ENCODE measurements around the gene OLIG1.
A peak's percentile ranks its signal among the peaks of the same experiment; 100 is the strongest.

OLIG1 gene

DNA sequence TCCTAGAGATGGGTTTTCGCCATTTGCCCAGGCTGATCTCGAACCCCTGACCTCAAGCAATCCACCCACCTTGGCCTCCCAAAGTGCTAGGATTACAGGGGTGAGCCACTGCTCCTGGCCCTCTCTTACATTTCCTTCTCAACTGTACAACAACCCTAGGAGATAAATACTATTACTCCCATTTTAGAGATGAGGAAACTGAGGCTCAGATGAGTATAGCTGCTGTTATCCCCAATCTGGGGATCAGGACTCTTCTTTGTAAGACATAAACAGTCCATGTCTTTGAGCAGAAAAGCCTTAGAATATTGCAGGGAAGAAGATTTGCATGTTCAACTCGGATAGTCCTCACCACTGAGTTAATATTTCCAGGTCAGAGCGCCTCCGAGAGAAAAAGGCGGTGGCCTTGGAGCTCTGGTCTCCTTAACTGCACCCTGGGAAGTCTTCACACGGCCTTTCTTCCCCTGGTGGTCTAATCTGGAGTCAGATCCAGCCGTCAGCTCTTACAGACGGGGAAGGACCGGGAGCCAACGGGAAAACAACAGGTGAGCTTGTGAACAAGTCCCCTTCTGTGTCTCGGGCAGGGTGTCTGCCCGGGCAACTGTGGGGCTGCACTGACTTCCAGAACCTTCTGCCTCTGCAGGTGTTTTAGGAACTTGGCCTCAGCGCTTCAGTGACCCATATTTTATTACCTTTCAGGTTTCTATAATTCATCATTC, 5.9 kb upstream of the OLIG1 start:
- no peak for DNase-seq (ENCODE audit: low read depth in 2 of 2)

DNA sequence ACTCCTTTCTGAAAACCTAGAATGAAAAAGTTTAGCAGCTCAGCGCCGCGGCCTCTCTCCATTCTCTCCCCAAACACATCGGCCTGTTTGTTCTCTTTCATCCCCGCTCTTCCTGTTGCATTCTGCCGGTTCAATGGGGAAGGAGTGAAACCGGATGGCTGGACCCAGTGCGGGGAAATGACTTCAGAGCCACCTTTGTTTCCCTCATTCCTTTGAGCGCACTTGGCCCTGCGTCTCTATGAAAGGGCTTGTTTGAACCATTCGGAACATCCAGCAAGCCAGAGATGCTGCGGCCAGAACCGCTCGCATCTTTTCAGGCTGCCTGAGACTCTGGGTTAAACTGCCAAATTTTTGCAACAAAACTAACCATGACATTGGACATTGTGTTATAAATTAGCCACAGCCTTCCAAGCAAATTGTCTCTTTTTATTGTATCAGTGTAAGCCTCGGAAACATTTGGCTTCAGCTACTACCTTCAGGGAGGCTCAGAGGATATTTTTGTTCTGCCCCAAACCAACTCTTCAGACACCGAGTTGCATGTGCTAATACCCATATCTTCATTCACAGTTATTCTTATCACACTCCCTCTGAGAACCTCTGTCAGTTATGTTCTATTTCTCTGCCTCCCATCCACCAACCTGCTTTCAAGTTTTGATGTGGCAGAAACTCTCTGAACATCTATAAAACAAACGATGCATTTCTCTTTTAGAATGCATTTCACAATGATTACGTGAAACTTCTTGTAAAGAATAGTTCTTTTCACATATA, 5.1 kb upstream of the OLIG1 start:
- DNase-seq (ENCODE audit: low read depth in 2 of 2): no peak

- no peak for DNase-seq (ENCODE audit: low read depth in 2 of 2)
These were observed 2.9 kb upstream of the OLIG1 start for GRCh38 chr21:33067043-33067442.

- no peak for DNase-seq (ENCODE audit: low read depth in 2 of 2)
These were observed 2.5 kb upstream of the OLIG1 start for GRCh38 chr21:33067457-33067856.

DNA sequence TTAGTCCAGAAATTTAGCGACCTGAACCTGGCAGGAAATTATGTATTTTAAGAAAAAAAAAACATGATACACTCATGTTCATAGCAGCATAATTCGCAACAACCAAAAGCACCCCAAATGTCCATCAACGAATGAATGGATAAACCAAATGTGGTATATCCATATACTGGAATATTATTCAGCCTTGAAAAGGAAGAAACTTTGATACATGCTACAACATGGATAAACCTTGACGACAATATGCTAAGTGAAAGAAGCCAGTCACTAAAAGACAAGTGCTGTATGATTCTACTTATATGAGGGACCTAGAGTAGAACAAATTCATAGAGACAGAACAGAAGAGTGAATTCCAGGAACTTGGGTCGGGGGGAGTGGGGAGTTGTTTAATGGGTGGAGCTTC, 698 bp upstream of the OLIG1 start:
- DNase-seq (ENCODE audit: low read depth in 2 of 2): no peak

DNA sequence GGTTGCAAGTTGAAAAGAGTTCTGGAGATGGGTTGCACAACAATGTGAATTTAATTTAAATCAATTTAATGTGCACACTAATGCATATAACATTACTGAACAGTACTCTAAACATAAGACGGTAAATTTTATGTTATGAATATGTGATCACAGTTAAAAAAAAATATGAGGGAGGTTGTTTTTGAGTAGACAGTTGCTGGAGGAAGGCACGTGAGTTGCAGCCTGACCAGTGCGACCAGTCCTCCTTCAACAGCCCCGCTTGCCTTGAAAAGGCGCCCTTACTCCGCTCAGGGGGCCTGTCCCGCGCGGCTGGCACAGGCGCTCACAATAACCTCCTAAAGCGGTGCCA, 322 bp upstream of the OLIG1 start:
- no peak for DNase-seq (ENCODE audit: low read depth in 2 of 2)

DNA sequence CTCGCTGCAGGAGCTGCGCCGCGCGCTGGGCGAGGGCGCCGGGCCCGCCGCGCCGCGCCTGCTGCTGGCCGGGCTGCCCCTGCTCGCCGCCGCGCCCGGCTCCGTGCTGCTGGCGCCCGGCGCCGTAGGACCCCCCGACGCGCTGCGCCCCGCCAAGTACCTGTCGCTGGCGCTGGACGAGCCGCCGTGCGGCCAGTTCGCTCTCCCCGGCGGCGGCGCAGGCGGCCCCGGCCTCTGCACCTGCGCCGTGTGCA, 730 bp downstream of the OLIG1 start:
- no peak for DNase-seq (ENCODE audit: low read depth in 2 of 2)

DNA sequence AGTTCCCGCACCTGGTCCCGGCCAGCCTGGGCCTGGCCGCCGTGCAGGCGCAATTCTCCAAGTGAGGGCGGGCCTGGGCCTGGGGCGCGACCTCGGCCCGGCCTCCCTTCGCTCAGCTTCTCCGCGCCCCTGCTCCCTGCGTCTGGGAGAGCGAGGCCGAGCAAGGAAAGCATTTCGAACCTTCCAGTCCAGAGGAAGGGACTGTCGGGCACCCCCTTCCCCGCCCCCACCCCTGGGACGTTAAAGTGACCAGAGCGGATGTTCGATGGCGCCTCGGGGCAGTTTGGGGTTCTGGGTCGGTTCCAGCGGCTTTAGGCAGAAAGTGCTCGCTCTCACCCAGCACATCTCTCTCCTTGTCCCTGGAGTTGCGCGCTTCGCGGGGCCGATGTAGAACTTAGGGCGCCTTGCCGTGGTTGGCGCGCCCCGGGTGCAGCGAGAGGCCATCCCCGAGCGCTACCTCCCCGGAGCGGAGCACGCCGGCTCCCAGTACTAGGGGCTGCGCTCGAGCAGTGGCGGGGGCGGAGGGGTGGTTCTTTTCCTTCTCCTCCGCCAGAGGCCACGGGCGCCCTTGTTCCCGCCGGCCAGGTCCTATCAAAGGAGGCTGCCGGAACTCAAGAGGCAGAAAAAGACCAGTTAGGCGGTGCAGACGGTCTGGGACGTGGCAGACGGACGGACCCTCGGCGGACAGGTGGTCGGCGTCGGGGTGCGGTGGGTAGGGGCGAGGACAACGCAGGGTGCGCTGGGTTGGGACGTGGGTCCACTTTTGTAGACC, 1.2 kb downstream of the OLIG1 start:
- DNase-seq (ENCODE audit: low read depth in 2 of 2): no peak

DNA sequence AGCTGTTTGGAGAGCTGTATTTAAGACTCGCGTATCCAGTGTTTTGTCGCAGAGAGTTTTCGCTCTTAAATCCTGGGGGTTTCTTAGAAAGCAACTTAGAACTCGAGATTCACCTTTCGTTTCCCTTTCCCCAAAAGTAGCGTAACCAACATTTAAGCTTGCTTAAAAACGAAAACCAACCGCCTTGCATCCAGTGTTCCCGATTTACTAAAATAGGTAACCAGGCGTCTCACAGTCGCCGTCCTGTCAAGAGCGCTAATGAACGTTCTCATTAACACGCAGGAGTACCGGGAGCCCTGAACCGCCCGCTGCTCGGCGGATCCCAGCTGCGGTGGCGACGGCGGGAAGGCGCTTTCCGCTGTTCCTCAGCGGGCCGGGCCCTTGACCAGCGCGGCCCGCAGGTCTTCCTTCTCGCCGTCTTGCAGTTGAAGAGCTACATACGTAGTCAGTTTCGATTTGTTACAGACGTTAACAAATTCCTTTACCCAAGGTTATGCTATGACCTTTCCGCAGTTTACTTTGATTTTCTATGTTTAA, 1.9 kb downstream of the OLIG1 start:
- DNase-seq (ENCODE audit: low read depth in 2 of 2): no peak

DNA sequence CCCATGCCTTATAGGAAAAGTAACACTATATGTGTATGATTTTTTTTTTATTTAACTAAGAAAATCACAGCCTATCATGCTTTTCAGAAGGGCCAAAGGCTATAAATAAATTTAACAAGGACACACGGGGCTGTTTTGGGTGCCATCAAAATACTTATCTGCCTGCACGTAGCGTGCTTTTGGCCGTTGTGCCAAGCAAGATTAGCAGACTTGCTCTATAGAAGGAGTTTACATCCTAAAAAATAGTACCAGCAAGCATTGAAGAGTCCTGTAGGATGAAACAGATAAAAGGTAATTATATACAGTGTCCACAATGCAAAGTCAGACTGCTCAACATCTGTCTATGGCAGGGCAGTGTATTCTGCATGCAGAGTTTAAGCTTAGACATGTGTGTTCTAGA, 3.7 kb downstream of the OLIG1 start:
- no peak for DNase-seq (ENCODE audit: low read depth in 2 of 2)

GRCh38 chr21:33075128-33075527, 5.2 kb downstream of the OLIG1 start:
- DNase-seq (ENCODE audit: low read depth in 2 of 2): no peak

- DNase-seq (ENCODE audit: low read depth in 2 of 2): no peak
These were observed 5.8 kb downstream of the OLIG1 start for GRCh38 chr21:33075596-33076195.

DNA sequence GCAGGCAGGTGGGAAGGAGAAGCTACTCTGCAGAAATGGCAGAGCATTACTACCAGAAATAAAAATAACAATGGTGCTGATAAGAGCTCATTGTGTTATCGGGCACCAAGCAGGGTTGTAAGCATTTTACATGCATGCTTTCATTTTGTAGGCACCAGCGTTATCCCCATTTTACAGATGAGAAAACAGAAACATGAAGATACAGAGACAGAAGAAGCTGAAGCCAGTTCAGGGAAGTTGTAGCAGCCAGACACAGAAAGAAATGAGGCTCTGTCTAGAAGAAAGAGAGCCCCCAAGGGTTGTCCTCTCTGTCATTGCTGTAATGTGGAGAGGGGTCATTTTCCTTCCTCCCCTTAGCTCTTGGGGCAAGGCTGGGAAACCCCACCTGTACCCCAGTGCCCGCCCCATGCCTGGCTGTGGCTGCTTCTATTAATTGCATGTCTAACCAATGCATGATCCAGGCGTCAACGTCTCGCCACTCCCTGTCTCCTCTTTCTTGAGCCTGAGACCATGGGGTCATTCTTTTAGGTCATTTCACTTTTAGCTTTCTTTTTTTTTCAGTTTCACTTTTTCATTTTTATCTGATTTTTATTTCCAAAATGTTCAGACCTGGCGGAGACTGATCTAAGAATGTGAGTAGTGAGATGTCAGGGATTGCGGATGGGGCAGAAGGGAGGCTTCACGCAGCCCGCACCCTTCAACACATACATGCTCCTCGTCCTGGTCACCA, 6.8 kb downstream of the OLIG1 start:
- DNase-seq (ENCODE audit: low read depth in 2 of 2): no peak

- peak; percentile 39 to 44 for DNase-seq (ENCODE audit: low read depth in 2 of 2)
These were observed 9.1 kb downstream of the OLIG1 start for GRCh38 chr21:33078907-33079582.

GRCh38 chr21:33080376-33080775, 10.4 kb downstream of the OLIG1 start:
- no peak for DNase-seq (ENCODE audit: low read depth in 2 of 2)

GRCh38 chr21:33080776-33081175, 10.8 kb downstream of the OLIG1 start:
- DNase-seq (ENCODE audit: low read depth in 2 of 2): no peak

- DNase-seq (ENCODE audit: low read depth in 2 of 2): no peak
These were observed 18.4 kb downstream of the OLIG1 start for GRCh38 chr21:33088384-33088783.

- DNase-seq (ENCODE audit: low read depth in 2 of 2): no peak
These were observed 19.6 kb downstream of the OLIG1 start for GRCh38 chr21:33089395-33090119.

- DNase-seq (ENCODE audit: low read depth in 2 of 2): no peak
These were observed 26.5 kb downstream of the OLIG1 start for GRCh38 chr21:33096426-33096825.

GRCh38 chr21:33099131-33099530, 29.2 kb downstream of the OLIG1 start:
- no peak for DNase-seq (ENCODE audit: low read depth in 2 of 2)
